Brain microvascular endothelial cell (primary cell): Measurements from ENCODE around the gene OR56A5.
A peak's percentile ranks its signal among the peaks of the same experiment; 100 is the strongest.

Experiments used
- DNase-seq: peaks from one replicate; pipeline ENCODE4 v3.0.0-alpha.2; 2020
- H3K27ac ChIP-seq: fragments of 250-450 bp; sonication (Bioruptor Pico); 2 replicates; pipeline ENCODE4 v1.5.1; 2020; ENCODE audit warnings: mild to moderate bottlenecking, moderate library complexity
- H3K27me3 ChIP-seq: fragments of 250-450 bp; sonication (Bioruptor Pico); replicated peaks from 2 replicates; pipeline ENCODE4 v1.5.1; 2020; ENCODE audit warnings: mild to moderate bottlenecking
- H3K36me3 ChIP-seq: fragments of 250-450 bp; sonication (Bioruptor Pico); replicated peaks from 2 replicates; pipeline ENCODE4 v1.5.1; 2020; ENCODE audit warnings: mild to moderate bottlenecking
- H3K4me3 ChIP-seq: 2 replicates; pipeline ENCODE4 v1.5.1; 2011; ENCODE audit warnings: low read depth, mild to moderate bottlenecking, control low read depth, low read length, moderate library complexity
- in situ Hi-C: cut with HindIII; loops from 2 replicates; pipeline ENCODE4 v1.10.0; 2017; ENCODE audit warnings: low sequenced_read_pairs, low pct_ligation_motif_present
- TF ChIP-seq, protein P1 (sequence below): IDR thresholded peaks from 2 replicates; pipeline ENCODE4 v1.5.1; 2011; ENCODE audit warnings: low read depth, mild to moderate bottlenecking, moderate library complexity, low read length, control low read depth, inconsistent platforms; ENCODE audit errors: missing control alignments

OR56A5 gene

GRCh38 chr11:6002202-6002699, 34.0 kb upstream of the OR56A5 start:
- in situ Hi-C loops: no loop called here
- H3K27ac ChIP-seq: no peak overlapping the region
- no peaks in the 10 kb centered on the region for H3K36me3 ChIP-seq
- no peak for DNase-seq
- no peaks in the 10 kb centered on the region for H3K27me3 ChIP-seq
- TF ChIP-seq, protein P1, sequence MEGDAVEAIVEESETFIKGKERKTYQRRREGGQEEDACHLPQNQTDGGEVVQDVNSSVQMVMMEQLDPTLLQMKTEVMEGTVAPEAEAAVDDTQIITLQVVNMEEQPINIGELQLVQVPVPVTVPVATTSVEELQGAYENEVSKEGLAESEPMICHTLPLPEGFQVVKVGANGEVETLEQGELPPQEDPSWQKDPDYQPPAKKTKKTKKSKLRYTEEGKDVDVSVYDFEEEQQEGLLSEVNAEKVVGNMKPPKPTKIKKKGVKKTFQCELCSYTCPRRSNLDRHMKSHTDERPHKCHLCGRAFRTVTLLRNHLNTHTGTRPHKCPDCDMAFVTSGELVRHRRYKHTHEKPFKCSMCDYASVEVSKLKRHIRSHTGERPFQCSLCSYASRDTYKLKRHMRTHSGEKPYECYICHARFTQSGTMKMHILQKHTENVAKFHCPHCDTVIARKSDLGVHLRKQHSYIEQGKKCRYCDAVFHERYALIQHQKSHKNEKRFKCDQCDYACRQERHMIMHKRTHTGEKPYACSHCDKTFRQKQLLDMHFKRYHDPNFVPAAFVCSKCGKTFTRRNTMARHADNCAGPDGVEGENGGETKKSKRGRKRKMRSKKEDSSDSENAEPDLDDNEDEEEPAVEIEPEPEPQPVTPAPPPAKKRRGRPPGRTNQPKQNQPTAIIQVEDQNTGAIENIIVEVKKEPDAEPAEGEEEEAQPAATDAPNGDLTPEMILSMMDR: no peak
- no peak overlapping the region for H3K4me3 ChIP-seq

- H3K4me3 ChIP-seq: no peak overlapping the region
- no peaks in the 10 kb centered on the region for H3K27me3 ChIP-seq
- TF ChIP-seq, protein P1: no peak
- in situ Hi-C loops: no loop called here
- no peaks in the 10 kb centered on the region for H3K36me3 ChIP-seq
- H3K27ac ChIP-seq: no peak overlapping the region
- DNase-seq: no peak
Measured at GRCh38 chr11:5994791-5995190, 26.5 kb upstream of the OR56A5 start.

GRCh38 chr11:5992604-5993251, 24.4 kb upstream of the OR56A5 start:
- Histone ChIP-seq H3K36me3 (no peaks in the 10 kb centered on the region), H3K27ac (no peak overlapping the region), H3K4me3 (no peak overlapping the region), H3K27me3 (no peaks in the 10 kb centered on the region)
- in situ Hi-C loops: no loop called here
- peak; percentile 8 for DNase-seq
- TF ChIP-seq, protein P1: peak; percentile 38

DNA sequence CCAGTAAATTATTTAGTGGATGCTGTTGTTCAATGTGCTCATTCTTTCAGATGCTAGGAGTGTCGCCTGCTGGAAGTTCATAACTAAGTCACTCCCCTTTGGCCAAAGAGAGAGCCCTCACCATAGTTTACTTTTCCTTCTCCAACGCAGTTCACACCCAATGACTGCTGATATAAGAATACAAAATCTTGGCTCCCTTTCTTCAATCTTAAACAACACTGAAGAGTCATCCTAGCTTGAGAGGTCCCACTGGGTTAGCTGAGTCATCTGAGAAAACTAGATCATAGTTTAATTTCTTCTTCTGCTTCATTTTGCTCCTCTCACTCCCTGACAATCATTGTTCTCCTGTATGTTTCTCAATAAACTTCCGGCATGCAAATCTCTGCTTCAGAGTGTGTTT, 23.9 kb upstream of the OR56A5 start:
- Histone ChIP-seq H3K4me3 (no peak overlapping the region), H3K27ac (no peak overlapping the region), H3K27me3 (no peaks in the 10 kb centered on the region), H3K36me3 (no peaks in the 10 kb centered on the region)
- TF ChIP-seq, protein P1: no peak
- no peak for DNase-seq
- in situ Hi-C loops: no loop called here

GRCh38 chr11:5989203-5989602, 20.9 kb upstream of the OR56A5 start:
- TF ChIP-seq, protein P1: no peak
- Histone ChIP-seq H3K4me3 (no peak overlapping the region), H3K27me3 (no peaks in the 10 kb centered on the region), H3K36me3 (no peaks in the 10 kb centered on the region), H3K27ac (no peak overlapping the region)
- no peak for DNase-seq
- in situ Hi-C loops: no loop called here

DNA sequence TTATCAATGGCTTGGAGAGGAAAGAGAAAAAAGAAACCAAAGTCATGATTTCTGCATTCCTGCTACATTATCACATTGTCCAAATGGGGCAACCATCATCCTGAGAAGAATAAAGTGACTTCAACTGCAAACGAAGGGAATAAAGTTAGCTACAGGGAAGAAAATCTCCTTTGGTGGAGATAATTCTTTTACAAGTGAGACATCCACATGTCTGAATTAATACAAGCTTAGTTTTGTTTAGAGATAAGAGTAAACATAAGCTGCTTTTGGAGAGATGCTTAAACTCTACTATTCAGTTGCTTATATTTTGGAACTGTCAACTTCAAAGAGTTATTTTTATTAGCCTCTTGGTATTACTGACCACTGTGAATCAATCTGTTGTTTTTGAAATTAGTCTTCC, 18.6 kb upstream of the OR56A5 start, which contains the start of gene OR52L1:
Gene OR52L1, minus strand, starts transcription at position 101 of the 400 bp plus-strand sequence. Its CDS starts 55 bp downstream, at position 46.
- TF ChIP-seq, protein P1: no peak
- Histone ChIP-seq H3K4me3 (no peak within 1 kb of the TSS), H3K27ac (no peak within 1 kb of the TSS), H3K36me3 (no peaks in the 10 kb centered on the region), H3K27me3 (no peaks in the 10 kb centered on the region)
- in situ Hi-C loops: no loop called here
- no peak for DNase-seq
